Measurements from ENCODE around the gene CD38. TPM values are rescaled to one million over a fixed set of nuclear protein-coding genes. Genes with fewer than 3 reads are reported as not detected.
"Not testable (repeated sequence)": the region's sequence is repeated elsewhere in the genome, so short reads cannot be mapped to it uniquely, and the experiment has no call there.

Gene CD38
- total RNA-seq, 1 donor from 2014 or later = 6.1 TPM

DNA sequence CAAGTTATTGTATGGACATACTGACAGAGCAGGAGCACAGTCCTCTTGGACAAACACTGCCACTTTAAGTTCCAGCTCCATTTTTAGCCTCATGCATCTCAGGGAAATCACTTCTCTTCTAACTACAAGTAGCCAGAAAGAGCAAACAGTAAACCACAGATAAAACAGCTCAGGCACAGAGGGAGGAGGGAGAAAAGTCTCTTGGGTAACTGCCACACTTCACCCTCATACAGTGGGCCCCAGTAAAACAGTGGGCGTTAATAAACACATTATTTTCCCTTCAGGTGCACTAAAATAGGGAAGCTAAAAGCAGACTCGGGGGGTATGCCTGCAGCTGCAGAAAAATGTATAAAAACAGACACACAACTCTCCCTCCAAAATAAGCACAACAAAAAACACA, 21.6 kb downstream of the CD38 start:
- DNase-seq = no peak

- DNase-seq = not testable (repeated sequence)
Observed at GRCh38 chr4:15802497-15802896, 24.4 kb downstream of the CD38 start.

- DNase-seq = no peak
Observed at GRCh38 chr4:15805583-15806517, 27.7 kb downstream of the CD38 start.

DNA sequence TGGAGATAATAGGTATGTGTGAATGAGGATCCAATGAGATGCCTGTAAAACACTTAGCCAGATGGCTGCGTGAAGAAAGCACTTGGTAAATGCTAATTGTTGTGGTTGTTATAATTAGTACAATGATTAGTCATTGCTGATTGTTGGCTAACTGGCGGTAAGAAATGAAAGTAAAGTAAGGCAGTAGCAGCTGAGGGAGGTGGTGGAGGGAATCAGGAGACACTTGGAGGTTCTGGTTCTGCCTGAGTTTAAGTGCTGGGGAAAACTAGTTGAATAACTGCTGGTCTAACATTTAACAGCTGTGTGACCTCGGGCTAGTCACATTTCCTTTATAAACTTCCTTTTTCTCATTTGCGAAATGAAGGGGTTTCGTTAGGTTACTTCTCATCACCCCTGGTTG, 30.9 kb downstream of the CD38 start:
- DNase-seq = no peak

DNA sequence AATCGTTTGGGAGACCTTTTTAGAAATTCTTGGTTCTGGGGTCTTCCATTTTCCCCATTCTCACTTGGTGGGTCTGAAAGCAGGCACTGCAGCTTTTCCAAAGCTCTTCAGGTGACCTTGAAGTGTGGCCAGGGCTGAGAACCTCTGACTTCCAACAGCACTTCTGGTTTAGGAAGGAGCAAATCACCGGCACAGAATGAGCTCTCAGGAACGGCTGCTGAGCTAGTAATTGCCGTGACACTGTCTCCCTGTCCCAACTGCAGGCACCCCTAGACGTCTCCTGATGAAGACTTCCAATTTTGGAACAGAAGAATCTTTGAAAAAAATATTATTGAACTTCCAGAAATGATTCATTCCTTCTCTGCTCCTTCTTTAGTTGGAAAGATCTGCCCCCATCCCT, 31.3 kb downstream of the CD38 start:
- DNase-seq = no peak

- no peak for DNase-seq
Observed at GRCh38 chr4:15811703-15812337, 33.7 kb downstream of the CD38 start.

DNA sequence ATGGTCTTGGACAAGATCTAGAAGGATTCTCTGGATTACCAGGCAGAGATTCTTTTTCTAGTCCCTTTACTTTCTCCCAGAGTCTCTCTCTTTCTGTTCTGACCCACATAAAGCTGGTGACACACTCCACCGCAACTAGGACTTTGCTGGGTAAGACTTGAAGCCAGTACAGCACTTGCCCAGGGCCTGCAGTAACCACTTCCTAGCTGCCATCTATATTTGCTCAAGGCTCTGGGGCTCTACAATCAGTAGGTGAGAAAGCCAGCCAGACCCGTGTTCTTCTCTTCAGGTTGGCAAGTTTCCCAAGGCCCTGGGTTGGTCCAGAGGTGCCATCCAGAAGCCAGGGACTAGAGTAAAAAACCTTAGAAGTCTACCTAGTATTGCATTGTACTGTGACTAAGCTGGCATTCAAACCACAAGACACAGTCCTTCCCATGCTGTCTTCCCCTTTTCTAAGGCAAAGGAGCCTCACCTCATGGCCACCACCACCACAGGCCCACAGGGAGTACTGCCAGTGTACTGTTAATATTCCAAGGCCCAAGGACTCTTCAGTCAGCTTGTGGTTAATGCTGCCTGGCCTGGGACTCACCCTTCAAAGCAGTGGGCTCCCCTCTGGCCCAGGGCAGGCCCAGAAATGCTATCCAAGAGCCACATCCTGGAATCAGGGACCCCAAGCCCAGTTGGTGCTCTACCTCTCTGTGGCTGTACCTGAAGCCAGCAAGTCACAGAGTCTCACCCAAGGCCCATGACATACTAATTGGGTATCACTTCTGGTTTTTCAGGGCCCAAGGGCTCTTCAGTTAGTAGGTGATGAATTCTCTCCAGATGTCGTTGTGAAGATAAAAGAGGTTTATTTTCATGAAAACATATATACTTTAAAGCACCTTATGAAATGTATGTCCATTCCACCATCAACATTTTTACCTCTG, 54.7 kb downstream of the CD38 start:
- no peak for DNase-seq

- DNase-seq = no peak
Observed at GRCh38 chr4:15833801-15834200, 55.7 kb downstream of the CD38 start.

GRCh38 chr4:15836362-15836761, 58.2 kb downstream of the CD38 start:
- DNase-seq = no peak

DNA sequence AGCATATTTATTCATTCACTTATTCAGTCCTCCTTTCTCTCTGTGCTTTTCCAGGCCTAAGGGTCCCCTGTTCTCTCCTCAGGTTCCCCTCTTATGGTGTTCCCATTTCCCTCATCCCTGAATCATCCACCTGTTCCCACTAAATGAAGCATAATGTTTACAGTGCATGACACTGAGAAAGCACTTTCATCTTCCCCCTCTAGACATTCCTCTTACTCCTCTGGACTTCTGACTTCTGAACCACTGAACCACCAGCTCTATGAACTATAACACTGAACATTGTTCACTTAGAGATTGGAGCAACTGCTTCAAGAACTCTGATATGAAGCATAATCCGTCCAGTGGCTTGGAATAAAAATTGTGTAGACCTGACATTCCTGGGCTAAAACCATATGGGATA, 59.5 kb downstream of the CD38 start:
- no peak for DNase-seq

DNA sequence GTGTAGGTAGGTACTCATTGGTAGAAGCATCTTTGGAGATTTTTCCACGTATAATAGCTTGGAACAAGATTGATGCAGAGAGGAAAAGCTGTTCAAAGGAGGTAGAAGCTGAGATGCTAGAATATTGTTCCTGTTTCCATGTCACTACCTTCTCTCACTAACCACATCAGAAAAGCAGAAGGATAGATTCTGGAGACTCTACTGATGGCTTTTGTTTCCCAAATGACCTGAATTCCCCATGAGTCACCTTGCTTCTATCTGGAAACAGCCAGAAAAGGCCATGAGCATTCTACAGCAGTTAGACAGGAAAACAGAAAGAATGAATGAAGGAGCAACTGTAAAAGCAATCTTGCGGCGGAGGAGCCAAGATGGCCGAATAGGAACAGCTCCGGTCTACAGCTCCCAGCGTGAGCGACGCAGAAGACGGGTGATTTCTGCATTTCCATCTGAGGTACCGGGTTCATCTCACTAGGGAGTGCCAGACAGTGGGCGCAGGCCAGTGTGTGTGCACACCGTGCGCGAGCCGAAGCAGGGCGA, 63.1 kb downstream of the CD38 start:
- not testable (repeated sequence) for DNase-seq

DNA sequence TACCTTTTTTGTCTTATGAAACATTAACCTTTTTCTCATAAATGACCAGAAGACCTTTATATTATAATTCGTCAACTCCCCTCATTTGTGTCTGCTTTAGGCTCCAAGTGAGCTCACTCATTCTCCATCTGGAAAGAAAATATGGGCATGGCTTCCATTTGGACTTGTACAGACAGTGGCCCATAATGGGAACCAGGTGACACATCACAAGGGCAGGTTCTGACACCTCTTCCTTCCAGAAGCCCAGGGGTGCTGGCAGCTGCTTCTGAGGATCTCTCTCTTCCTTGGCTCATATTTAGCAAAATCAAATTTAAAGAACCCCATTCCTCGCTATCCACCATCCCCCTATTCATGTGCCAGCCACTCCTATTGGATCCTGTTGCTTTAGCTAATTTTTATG, 69.6 kb downstream of the CD38 start:
- no peak for DNase-seq

GRCh38 chr4:15848191-15848842, 70.2 kb downstream of the CD38 start:
- no peak for DNase-seq

DNA sequence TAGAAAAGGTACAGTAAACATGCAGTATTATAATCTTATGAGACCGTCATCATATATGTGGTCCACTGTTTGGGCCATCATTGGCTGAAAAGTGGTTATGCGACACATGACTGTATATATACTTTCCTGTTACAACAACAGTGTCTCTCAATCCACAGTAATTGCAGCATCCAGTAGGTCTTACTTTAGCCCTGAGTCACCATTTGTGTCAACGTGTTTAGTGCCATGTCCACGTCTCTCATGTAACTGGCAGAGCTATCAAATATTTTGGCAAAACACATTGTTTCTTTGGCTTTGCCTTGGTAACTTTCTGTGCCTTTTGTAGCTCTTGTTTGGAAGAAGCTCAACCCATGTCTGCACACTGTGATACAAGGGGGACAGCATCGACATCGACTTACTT, 73.8 kb downstream of the CD38 start:
- no peak for DNase-seq

- DNase-seq = no peak
Observed at GRCh38 chr4:15852524-15852923, 74.4 kb downstream of the CD38 start.

GRCh38 chr4:15853345-15853744, 75.2 kb downstream of the CD38 start:
- no peak for DNase-seq

DNA sequence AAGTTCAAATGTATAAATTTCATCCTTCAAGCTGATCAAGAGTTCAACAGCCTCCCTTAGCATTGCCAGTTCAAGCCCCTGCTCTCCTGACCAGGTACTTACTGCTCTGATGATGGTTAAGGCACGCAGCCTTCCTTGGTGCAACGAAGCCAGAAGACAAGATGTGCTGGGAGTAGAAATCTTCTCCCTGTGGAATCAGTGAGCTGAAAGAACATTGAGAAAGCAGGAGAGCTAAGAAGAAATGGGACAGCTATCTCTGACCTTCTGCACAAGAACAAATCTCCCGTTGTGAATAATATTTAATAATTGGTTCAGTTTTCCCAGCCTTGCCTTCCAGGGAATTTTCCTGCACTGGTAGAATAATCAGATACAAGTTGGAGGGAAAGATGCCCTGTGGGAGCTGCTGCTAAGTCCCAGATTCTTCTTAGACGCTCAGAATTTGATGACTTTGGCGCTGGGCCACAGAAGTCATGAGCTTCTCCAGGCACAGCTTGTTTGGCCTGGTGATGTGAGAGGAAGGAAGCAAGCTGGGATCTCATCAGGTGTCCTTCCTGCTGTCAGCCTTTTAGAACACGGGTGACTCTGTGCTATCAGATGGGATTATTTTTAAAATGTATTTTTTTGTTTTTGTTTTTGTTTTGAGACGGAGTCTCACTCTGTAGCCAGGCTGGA, 77.8 kb downstream of the CD38 start:
- no peak for DNase-seq

- DNase-seq = not testable (repeated sequence)
Observed at GRCh38 chr4:15861198-15861597, 83.1 kb downstream of the CD38 start.

DNA sequence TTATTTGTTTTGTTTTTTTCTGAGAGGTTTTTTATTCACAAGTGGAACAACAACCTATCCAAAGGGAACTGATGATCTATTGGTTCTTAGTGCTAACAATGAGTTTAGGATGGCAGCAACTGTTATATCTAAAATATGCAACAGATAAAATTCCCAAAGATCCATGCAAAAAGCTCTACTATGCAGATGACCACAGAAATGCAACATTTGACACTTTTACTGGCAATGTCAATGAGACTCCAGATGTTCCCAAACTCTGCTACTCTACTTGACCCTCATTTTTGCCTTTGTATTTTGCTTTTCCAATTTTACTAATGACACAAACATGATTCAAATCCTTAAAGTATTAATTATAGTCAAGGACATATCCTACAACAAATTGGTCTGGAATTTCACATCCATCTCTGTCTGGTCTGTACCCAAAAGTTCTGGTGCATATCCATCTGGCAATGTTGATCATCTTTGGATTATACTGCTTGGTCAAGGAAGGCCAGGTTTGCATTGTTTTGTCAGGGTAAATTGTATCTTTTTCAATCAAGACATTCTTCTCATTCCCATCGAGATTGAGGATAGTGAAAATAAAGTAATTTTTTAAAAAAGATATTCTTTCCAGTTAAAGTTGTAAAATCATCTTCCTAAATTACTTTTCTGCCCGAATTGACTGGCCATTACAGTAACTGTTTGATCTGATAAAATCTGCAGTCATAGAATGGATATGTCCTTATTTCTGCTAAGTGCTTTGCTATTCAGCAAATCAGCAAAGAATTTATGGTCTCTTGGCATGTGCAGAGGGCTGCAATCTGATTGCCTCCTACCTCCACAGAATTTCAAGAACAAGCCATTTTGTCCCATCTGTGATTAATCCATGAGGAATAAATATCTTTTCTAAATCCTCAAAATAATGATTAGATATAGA, 86.8 kb downstream of the CD38 start:
- no peak for DNase-seq

DNA sequence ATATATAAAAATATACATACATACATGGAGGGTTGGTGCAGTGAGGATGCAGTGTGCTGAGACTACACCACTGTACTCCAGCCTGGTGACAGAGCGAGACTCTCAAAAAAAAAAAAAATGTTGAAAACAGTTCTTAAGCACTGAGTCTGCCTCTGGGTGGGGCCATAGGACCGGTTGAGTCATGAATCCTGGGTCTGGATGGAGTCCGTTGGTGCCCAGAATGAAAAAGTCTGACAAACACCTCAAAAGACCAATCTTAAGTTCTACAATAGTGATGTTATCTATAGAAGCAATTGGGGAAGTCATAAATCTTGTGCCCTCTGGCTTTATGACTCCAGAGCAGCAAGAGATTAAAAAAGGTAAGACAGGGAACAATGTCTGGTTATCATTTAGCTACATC, 90.0 kb downstream of the CD38 start:
- no peak for DNase-seq
